ENCODE measurements around the gene HNRNPUL1.

- TF ChIP-seq EZH2 (IDR thresholded peaks at IDR 0.05) (no peak), POLR2AphosphoS5 (IDR thresholded peaks at IDR 0.05; ENCODE audit: borderline replicate concordance, low read depth, low read length) (no peak), FOXP2 (optimal IDR thresholded peaks at IDR 0.05; ENCODE audit: control extremely low read depth, extremely low read length, insufficient read depth) (no peak)
These were observed 36.4 kb downstream of the HNRNPUL1 start for GRCh38 chr19:41300555-41300954.
